ENCODE results near the gene TMEM134. TPM values are rescaled to one million over a fixed set of nuclear protein-coding genes. Genes with fewer than 3 reads are reported as not detected.
"Not testable (repeated sequence)": the region's sequence is repeated elsewhere in the genome, so short reads cannot be mapped to it uniquely, and the experiment has no call there.

TMEM134 gene
- total RNA-seq, 1 donor from 2014 or later, result 76.1 TPM

DNA sequence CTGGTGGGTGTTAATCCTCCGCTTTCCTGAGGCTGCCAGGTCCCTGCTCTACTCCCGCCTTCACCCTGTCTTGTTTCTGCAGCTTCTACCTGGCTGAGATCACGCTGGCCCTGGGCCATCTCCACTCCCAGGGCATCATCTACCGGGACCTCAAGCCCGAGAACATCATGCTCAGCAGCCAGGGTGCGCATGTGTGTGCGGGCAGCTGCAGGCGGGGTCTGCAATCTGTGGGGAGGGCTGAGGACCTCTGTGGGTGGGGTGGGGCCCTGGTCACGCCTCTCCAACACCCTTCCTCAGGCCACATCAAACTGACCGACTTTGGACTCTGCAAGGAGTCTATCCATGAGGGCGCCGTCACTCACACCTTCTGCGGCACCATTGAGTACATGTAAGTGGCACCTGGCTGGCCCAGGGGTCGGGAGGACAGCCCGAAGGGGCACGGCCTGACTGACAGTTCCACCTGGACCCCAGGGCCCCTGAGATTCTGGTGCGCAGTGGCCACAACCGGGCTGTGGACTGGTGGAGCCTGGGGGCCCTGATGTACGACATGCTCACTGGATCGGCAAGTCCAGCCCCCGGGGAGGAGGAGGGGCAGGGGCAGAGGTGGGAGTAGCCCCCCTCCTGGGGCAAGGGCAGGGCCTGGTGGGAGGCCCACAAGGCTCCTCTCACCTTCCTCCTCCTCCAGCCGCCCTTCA is 36.2 kb downstream of the TMEM134 start:
- intact Hi-C loops (cut with DNase I), result no loop called here

DNA sequence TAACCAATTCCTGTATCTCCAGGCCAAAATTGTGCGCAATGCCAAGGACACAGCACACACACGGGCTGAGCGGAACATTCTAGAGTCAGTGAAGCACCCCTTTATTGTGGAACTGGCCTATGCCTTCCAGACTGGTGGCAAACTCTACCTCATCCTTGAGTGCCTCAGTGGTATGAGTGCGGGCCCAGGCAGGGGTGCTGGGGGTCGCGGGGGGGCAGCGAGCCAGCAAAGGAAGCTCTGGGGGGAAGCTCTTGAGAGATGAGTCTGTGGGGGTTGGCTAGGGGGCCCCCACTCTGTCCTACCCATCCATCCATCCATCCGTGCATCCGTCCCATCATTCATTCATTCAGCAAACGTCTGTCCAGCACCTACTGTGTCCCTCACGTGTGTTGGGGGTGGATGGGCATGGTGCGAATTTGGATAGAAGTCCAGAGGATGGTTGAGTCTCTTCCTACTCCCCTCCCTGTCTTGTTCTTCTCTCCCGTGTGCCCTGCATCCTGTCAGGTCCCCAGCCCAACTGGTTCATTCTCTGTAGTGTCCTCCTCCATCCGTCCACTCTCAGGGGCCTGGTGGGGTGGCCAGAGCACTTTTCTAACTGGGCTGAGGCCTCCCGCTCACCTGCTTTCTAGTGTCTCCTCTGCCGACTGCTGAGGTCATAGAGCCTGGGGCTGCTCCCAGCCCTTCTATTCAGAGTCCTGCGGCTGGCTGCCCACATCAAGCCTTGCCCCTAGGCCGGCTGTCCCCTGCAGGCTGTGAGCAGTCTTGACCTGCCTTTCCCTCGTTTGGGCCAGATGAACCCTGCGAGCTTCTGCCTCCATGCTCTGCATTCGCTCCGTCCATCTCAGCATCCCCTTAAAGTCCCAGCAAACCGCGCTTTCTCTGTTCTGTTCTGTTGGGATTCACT is 37.5 kb downstream of the TMEM134 start:
- DNase-seq (ENCODE audit: low spot score), result no peak
- intact Hi-C loops (cut with DNase I), result no loop called here

More for the DNA sequence above, 36.2 kb downstream of the TMEM134 start:
- no peak for DNase-seq (ENCODE audit: low spot score)

DNA sequence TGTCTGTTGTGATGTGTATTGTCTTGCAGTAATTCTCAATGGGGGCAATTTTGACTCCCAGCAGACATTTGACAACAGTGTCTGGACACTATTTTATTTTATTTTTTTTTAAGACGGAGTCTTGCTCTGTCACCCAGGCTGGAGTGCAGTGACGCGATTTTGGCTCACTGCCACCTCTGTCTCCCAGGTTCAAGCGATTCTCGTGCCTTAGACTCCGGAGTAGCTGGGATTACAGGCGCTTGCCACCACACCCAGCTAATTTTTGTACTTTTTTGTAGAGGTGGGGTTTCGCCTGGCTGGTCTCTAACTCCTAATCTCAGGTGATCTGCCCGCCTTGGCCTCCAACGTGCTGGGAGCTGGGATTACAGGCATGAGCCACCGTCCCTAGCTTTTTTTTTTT is 39.3 kb downstream of the TMEM134 start:
- DNase-seq (ENCODE audit: low spot score), result no peak
- intact Hi-C loops (cut with DNase I), result loop anchor here (2.0 to 5.0 kb wide), 2 partner anchors 37 to 39 kb away; partner anchors contain the start of genes RAD9A and TMEM134

DNA sequence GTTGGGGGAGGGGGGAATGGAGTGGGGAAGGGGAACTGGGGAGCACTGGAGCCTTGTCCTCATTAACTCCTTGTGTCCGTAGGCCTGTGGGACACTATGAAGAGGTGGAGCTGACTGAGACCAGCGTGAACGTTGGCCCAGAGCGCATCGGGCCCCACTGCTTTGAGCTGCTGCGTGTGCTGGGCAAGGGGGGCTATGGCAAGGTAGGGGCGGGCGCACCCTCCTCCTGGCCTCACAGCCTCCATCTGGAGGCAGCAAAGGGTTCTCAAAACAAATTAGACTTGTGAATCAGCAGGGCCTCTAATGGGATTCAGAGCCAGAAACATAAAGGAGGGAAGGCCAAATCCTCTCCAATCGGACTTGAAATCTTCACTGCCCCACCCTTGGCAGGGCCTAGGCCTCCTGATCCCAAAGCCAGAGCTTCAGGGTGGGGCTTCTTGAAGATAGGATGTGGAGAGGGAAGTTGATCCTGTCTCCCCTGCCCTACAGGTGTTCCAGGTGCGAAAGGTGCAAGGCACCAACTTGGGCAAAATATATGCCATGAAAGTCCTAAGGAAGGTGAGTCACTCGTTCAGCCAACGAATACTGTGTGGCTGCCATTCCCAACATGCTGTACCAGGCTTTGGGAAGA is 39.9 kb downstream of the TMEM134 start:
- intact Hi-C loops (cut with DNase I), result loop anchor here (2.0 to 5.0 kb wide), 2 partner anchors 37 to 40 kb away; partner anchors contain the start of genes RAD9A and TMEM134
- DNase-seq (ENCODE audit: low spot score), result no peak

DNA sequence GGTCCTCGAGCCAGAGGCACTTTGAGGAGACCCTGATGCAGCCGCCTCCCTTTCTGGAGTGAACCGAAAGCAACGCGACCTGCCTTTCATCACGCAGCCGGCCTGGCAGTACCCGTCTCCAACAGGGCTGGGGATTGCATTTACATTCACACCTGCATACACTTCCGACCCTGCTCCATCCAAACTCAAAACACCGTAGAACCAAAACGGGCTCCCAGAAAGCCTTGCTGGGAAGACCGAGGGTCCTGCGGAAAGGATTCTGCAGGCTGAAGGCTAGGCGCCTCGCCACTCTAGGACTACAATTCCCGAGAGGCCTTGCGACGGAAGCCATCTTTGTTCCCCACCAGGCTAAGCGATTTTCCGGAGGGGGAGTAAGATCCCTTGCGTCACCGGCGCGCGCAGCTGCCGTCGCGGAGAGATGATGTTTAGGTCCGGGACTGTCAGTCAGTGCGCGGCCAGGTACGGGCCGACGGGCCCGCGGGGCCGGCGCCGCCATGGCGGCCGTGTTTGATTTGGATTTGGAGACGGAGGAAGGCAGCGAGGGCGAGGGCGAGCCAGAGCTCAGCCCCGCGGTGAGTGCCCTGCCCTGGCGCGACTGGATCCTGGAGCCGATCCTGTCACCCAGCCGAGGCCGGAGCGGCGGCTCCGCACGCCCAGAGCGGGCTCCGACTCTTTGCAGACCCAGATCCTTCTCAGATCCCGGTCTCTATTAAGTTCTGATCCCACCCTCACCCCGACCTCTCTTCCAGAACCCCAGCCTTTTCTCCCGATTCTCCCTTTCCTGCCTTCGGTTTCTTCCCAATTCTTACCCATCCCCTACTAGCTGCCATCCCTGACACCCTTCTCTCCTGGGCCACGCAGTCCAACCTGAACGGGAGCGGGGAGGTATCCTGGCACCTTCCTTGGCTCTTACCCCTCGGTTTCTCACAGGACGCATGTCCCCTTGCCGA is 40.7 kb downstream of the TMEM134 start, which contains the start of gene RPS6KB2:
Gene RPS6KB2, plus strand, starts transcription at position 443 of the 950 bp plus-strand sequence. Its CDS starts 52 bp downstream, at position 495.
- intact Hi-C loops (cut with DNase I), result loop anchor here (2.0 to 5.0 kb wide), 2 partner anchors 36 to 40 kb away; partner anchors contain the start of genes RAD9A and TMEM134

DNA sequence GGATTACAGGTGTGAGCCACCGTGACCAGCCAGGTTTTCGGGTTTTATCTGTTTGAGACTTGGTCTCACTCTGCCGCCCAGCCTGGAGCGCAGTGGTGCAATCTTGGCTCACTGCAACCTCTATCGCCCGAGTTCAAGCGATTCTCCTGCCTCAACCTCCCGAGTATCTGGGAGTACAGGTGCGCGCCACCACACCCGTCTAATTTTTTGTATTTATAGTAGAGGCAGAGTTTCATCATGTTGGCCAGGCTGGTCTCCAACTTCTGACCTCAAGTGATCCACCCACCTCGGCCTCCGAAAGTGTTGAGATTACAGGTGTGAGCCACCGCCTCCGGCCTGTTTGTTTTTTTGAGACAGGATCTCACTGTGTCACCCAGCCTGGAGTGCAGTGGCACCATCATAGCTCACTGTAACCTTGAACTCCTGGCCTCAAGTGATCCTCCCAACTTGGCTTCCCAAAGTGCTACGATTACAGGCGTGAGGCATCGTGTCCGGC is 41.6 kb downstream of the TMEM134 start:
- intact Hi-C loops (cut with DNase I), result loop anchor here (5.0 kb wide), 1 partner anchor 35 kb away; the partner anchor contains the start of gene RAD9A
- DNase-seq (ENCODE audit: low spot score), result not testable (repeated sequence)

More for the DNA sequence above, 40.7 kb downstream of the TMEM134 start, which contains the start of gene RPS6KB2:
- DNase-seq (ENCODE audit: low spot score), result peak; percentile 99

DNA sequence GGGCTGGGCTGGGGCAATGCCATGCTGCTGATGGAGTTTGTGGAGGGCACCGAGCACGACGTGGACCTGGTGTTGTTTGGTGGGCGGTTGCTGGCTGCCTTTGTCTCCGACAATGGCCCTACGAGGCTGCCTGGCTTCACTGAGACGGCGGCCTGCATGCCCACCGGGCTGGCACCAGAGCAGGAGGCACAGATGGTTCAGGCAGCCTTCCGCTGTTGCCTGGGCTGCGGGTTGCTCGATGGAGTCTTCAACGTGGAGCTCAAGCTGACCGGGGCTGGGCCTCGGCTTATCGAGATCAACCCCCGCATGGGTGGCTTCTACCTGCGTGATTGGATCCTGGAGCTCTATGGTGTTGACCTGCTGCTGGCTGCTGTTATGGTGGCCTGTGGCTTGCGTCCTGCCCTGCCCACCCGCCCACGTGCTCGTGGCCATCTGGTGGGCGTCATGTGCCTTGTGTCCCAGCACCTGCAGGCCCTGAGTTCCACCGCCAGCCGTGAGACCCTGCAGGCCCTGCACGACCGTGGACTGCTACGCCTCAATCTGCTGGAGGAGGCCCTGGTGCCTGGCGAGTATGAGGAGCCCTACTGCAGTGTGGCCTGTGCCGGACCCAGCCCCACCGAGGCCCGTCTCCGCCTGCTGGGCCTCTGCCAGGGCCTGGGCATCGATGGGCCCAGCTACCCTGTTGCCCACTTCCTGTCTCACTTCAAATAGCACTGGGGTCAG is 45.0 kb downstream of the TMEM134 start:
- intact Hi-C loops (cut with DNase I), result no loop called here
- DNase-seq (ENCODE audit: low spot score), result no peak

DNA sequence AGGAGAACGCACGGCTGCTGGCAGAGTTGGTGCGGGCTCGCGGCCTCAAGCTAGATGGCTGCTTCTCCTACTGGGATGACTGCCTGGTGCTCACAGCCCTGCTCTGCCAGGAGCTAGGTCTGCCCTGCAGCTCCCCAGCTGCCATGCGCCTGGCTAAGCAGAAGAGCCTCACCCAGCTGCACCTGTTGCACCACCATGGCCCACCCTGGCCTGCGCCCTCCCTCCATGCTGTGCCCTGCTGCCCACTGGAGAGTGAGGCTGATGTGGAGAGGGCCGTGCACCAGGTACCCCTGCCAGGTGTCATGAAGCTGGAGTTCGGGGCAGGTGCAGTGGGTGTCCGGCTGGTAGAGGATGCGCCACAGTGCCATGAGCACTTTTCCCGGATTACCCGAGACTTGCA is 45.6 kb downstream of the TMEM134 start:
- intact Hi-C loops (cut with DNase I), result no loop called here

DNA sequence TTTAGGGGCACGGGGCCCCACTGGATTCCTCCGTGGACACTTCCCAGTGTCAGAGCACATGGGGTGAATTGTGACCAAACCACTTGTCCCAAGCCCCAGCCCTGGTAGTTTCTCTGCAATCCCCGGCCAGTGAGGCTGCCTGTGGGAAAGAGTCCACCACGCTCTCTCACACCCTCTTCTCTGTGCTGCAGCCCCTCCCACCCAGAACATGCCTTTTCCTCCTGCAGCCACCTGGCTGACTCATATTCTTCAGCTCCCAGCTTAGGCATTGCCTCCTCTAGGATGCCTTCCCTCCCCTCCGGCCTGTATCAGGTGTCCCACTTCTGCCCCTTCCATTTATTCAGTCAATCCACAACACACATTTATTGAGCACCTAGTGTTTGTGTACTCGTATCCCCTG is 46.2 kb downstream of the TMEM134 start:
- DNase-seq (ENCODE audit: low spot score), result no peak
- intact Hi-C loops (cut with DNase I), result no loop called here

More for the DNA sequence above, 45.6 kb downstream of the TMEM134 start:
- no peak for DNase-seq (ENCODE audit: low spot score)

DNA sequence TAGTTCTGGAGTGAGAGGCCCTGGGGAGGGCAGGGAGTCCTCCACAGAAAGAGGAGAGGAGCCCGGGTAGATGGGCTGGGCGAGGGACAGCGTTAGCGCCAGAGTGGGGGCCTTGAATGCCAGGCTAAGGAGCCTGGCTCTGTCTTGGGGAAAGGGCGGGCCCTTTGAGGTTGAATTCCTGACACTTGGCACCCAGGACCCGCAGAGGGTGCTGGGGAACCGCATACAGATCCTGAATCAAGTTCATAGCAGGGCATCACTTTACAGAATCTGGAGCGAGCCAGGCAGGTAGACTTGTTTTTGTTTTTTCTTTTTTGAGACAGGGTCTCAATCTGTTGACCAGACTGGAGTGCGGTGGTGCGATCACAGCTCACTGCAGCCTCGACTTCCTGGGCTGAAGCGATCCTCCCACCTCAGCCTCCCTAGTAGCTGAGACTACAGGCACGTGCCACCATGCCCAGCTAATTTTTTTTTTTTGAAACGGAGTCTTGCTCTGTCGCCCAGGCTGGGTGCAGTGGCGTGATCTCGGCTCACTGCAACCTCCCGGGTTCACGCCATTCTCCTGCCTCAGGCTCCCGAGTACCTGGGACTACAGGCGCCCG is 47.5 kb downstream of the TMEM134 start:
- intact Hi-C loops (cut with DNase I), result no loop called here
- DNase-seq (ENCODE audit: low spot score), result no peak

DNA sequence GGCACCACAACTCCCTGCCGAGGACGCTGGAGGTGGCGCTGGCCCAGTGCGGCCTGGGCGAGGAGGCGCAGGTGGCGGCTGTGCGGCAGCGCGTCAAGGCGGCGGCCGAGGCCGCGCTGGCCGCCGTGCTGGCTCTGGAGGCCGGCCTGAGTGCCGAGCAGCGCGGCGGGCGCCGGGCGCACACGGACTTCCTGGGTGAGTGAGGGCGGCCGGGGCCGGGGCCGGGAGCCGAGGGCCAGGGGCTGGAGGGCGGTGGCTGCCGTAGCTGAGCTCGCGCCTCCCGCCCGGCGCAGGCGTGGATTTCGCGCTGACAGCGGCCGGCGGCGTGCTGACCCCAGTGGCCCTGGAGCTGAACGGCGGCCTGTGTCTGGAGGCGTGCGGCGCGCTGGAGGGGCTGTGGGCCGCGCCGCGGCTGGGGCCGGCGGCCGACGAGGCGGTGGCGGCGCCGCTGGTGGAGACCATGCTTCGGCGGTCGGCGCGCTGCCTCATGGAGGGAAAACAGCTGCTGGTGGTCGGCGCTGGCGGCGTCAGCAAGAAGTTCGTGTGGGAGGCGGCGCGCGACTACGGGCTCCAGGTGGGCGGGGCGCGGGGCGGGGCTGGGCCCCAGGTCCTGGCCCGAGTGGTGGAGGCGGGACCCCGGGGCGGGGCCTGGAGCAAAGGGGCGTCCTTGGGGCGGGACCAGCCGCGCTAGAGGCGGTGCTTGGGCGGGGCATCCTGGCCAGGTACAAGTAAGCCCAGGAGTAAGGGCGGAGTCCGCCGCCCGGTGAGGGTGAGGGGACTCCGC is 48.2 kb downstream of the TMEM134 start:
- peak; percentile 99 for DNase-seq (ENCODE audit: low spot score)
- intact Hi-C loops (cut with DNase I), result no loop called here

DNA sequence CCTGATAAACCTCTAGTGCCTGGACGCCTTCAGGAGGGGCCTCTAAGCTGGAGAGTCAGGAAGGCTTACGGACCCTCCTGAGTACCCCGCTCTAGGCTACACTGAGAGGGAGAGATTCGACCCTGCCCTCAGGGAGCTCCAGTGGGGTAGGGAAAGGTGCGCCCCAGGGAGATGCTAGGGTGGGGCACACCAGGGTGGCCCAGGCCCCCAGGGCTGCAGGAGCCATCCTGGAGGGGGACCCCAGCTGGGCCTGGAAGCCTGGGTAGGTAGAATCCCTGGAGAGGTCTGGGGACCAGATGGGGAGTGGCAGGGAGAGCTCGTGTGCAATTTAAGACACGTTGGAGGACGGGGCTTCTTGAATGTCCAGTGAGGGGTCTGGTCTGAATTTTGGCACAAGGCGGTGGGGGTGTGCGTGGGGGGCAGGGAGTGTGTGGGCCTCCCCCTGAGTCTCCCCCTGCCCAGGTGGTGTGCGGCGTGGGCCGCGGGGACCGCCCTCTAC is 48.9 kb downstream of the TMEM134 start:
- intact Hi-C loops (cut with DNase I), result no loop called here
- no peak for DNase-seq (ENCODE audit: low spot score)

DNA sequence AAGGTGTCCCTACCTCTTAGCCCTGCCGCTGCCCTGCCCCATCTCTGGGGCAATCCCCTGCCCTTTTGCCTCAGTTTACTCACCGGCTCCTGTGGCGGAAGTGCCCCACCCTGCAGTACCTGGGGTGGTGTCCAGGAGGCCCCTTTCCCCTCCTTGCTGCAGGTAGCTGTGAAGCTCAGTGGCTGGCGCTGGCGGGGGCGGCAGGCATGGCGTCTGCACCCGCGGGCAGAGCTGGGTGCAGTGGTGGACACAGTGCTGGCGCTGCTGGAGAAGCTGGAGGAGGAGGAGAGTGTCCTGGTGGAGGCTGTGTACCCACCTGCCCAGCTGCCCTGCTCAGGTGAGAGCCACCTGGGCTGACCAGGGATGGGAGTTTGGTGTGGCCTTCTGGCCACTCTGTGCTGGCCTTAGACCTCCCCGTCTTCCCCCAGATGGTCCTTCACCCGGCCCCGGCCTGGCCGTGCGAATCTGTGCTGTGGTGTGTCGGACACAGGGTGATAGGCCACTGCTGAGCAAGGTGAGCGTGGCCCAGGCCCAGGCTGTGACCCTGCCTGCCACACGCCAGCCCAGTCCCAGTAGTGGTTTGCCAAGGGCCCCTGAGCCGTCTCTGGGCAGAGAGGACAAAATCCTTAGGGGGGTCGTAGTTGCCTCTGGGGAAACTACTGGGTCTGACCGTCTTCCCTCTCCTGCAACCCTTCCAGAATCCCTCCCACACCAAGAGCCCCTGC is 49.6 kb downstream of the TMEM134 start:
- DNase-seq (ENCODE audit: low spot score), result no peak
- intact Hi-C loops (cut with DNase I), result no loop called here

DNA sequence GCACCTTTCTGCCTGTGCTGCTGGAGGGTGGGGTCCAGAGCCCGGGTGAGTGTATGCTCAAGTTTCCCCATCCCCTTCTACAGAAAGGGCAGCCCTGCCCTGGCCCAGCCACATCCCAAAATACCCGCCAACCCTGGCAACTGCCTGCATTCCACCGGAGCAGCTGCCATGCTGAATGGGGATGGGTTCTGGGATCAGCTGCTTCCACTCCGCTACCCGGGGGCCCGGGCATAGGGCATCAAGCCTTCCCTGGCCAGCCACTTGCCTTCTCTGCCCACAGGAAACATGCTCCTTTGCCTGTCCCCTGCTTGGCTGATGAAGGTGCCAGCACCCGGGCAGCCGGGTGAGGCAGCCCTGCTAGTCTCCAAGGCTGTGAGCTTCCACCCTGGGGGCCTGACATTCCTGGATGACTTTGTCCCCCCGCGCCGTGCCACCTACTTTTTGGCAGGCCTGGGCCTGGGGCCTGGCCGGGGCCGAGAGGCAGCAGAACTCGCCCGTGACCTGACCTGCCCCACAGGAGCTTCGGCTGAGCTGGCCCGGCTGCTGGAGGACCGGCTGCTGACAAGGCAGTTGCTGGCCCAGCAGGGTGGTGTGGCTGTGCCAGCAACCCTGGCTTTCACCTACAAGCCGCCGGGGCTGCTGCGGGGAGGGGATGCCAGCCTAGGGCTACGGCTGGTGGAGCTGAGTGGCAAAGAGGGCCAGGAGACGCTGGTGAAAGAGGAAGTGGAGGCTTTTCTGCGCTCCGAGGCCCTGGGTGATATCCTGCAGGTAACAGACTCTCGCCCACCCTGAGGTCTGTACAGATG is 50.4 kb downstream of the TMEM134 start:
- peak; percentile 85 for DNase-seq (ENCODE audit: low spot score)
- intact Hi-C loops (cut with DNase I), result no loop called here

DNA sequence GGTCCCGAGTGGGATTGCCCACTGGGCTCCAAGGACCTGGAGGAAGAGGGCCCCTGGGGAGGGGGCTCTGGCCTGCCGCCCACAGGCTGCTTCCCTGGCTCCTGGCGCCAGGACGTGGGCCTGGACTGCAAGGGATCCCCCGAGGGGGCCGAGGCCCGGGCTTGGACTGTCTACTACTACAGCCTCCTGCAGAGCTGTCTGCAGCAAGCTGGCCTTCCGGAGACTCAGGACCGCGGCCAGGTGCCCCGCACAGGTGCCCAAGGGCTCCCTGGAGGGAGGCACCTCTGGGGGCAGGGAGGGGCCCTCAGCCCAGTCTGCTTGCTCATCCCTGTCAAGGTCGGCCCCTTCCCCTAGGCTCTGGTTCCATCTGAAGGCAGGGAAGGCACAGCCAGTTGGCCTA is 51.6 kb downstream of the TMEM134 start:
- DNase-seq (ENCODE audit: low spot score), result no peak
- intact Hi-C loops (cut with DNase I), result no loop called here
